Activated T-helper 1 cell treated with anti-CD3 and anti-CD28 coated beads, Interleukin-12 subunit alpha, Interleukin-12 subunit beta, Interleukin-2, Interleukin-4 antibody, amounts not matched to agents 30 ng/mL and 10 ng/mL and 1 ng/mL, durations not matched to agents 14 hours and 24 hours and 36 hours (primary cell): ENCODE measurements around the gene ZBTB12. TPM values are rescaled to one million over a fixed set of nuclear protein-coding genes. Genes with fewer than 3 reads are reported as not detected.

Experiments used
- DNase-seq: peaks from one replicate; pipeline ENCODE4 v3.0.0; 2021; ENCODE audit warnings: low spot score
- H3K27ac Mint-ChIP-seq: one replicate; pipeline ENCODE4 v1.8.0; 2021; ENCODE audit warnings: mild to moderate bottlenecking, mixed read lengths
- H3K27me3 Mint-ChIP-seq: one replicate; pipeline ENCODE4 v1.8.0; 2022; ENCODE audit warnings: mild to moderate bottlenecking, moderate library complexity, mixed read lengths; ENCODE audit not compliant: insufficient read depth
- H3K36me3 Mint-ChIP-seq: one replicate; pipeline ENCODE4 v1.8.0; 2021; ENCODE audit warnings: low read depth, mixed read lengths
- H3K4me1 Mint-ChIP-seq: one replicate; pipeline ENCODE4 v1.8.0; 2021; ENCODE audit warnings: low read depth, mixed read lengths
- H3K4me3 Mint-ChIP-seq: one replicate; pipeline ENCODE4 v1.8.0; 2021; ENCODE audit warnings: mild to moderate bottlenecking, moderate library complexity, mixed read lengths
- H3K9me3 Mint-ChIP-seq: one replicate; pipeline ENCODE4 v1.8.0; 2021; ENCODE audit warnings: mixed read lengths
- intact Hi-C: fragments of 100-400 bp; cut with micrococcal nuclease; formaldehyde crosslinking; loops from one replicate; pipeline ENCODE4 v1.15.1; 2024
- total RNA-seq: library from RNA; stranded (reverse); gene quantifications from 2 replicates; pipeline ENCODE4 v1.2.3, GENCODE V29; 2022

Gene ZBTB12
- total RNA-seq, 1 donor from 2014 or later, result 5.1 TPM

DNA sequence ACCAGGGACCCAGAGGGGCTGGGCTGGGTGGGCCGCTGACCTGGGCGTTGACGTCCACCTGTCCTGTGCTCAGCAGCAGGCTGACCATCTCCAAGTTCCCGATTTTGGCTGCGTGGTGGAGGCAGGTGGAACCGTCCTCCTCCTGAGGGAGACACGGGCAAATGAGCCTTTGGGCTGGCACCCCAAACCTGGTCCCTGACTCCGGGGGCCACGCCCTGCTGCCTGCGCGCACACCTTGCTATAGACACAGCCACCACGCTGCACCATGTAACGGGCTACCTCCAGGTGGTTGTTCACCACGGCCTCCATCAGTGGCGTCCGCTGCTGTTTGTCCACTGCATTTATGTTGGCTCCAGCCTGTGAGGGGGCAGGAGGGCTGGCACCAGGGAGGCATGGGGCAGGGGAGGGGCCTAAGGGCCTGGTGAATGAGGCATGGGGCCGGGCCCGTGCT is 15.3 kb downstream of the ZBTB12 start:
- intact Hi-C loops, result no loop called here
- peaks cover 23% of the 10 kb centered on the region for H3K36me3 Mint-ChIP-seq
- H3K27ac Mint-ChIP-seq, result no peak overlapping the region
- H3K4me3 Mint-ChIP-seq, result no peak overlapping the region
- DNase-seq, result no peak
- no peaks in the 10 kb centered on the region for H3K9me3 Mint-ChIP-seq
- no peaks in the 10 kb centered on the region for H3K27me3 Mint-ChIP-seq
- H3K4me1 Mint-ChIP-seq, result peaks cover 3% of the 10 kb centered on the region

DNA sequence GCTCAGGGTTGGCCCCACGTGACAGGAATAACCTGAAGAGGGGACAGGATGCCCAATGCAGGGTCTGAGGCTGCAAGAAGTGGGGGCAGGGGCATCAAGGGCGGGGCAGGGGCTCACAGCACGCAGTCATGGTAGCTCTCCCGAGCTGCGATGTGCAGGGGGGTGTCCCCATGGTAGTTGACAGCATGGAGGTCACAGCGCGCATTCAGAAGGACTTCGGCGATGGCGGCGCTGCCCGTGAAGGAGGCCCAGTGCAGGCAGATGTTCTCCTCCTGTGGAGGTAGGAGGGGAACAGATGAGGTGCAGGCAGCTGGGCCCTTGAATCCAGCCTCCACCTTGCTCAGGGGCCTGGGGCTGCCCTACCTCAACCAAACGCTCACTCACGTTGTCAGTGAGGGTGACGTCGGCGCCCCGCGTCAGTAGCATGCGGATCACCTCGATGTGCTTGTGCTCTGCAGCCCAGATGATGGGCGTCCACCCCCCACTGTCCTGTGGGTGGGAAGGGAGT is 17.3 kb downstream of the ZBTB12 start:
- intact Hi-C loops, result no loop called here
- DNase-seq, result no peak
- Mint-ChIP-seq H3K4me3 (no peak overlapping the region), H3K36me3 (peaks cover 20% of the 10 kb centered on the region), H3K4me1 (peaks cover 3% of the 10 kb centered on the region), H3K27ac (no peak overlapping the region), H3K9me3 (no peaks in the 10 kb centered on the region), H3K27me3 (no peaks in the 10 kb centered on the region)

DNA sequence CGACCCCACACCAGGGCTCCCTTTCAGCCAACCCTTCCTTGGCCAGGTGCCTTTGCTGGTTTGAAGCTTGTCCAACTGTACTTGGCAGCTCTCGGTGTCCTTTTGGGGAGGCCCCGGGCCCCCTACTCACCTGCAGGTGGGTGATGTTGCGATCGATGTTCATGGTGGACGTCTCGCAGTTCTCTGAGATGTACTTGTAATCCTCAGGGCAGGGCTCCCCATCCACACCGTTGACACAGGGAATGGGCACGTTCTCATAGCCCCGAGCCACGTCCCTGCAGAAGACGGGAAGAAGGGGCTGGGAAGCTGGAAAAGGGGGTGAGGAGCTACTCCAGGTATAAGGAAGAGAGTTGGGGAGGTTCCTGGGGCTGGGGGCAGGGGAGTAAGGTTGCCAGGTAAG is 18.2 kb downstream of the ZBTB12 start:
- Mint-ChIP-seq H3K27ac (no peak overlapping the region), H3K4me3 (no peak overlapping the region), H3K9me3 (no peaks in the 10 kb centered on the region), H3K27me3 (no peaks in the 10 kb centered on the region), H3K4me1 (no peaks in the 10 kb centered on the region), H3K36me3 (peaks cover 17% of the 10 kb centered on the region)
- intact Hi-C loops, result no loop called here
- DNase-seq, result no peak

GRCh38 chr6:31882344-31882743 is 19.5 kb downstream of the ZBTB12 start:
- H3K36me3 Mint-ChIP-seq, result peaks cover 14% of the 10 kb centered on the region
- DNase-seq, result no peak
- intact Hi-C loops, result no loop called here
- no peak overlapping the region for H3K27ac Mint-ChIP-seq
- no peak overlapping the region for H3K4me3 Mint-ChIP-seq
- H3K9me3 Mint-ChIP-seq, result no peaks in the 10 kb centered on the region
- no peaks in the 10 kb centered on the region for H3K4me1 Mint-ChIP-seq
- no peaks in the 10 kb centered on the region for H3K27me3 Mint-ChIP-seq

- Mint-ChIP-seq H3K27ac (peak overlapping the region; percentile 57), H3K4me3 (no peak overlapping the region), H3K9me3 (no peaks in the 10 kb centered on the region), H3K36me3 (peaks cover 11% of the 10 kb centered on the region), H3K27me3 (no peaks in the 10 kb centered on the region), H3K4me1 (no peaks in the 10 kb centered on the region)
- no peak for DNase-seq
- intact Hi-C loops, result no loop called here
Observed at GRCh38 chr6:31881136-31881859, 20.6 kb downstream of the ZBTB12 start.

DNA sequence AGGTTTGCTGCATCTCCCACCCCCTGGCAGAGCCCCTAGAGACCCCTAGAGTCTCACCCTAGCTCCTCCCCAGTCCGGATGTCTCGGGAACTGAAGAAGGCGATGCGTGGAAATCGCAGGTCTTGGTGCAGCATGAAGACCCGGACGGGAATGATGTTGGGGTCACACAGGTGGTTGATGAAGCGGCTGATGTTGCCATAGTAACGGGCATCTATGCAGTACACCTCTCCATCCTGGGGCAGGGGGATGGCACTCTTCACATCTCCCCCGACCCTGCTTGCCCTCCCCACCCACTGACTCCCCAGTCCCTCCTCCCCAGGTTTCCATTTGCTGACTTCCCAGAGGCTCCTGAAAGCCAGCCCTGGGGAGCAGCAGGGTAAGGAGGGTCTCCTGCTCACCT is 21.3 kb downstream of the ZBTB12 start:
- intact Hi-C loops, result no loop called here
- DNase-seq, result no peak
- H3K9me3 Mint-ChIP-seq, result no peaks in the 10 kb centered on the region
- H3K4me3 Mint-ChIP-seq, result no peak overlapping the region
- peaks cover 7% of the 10 kb centered on the region for H3K36me3 Mint-ChIP-seq
- H3K27ac Mint-ChIP-seq, result peak overlapping the region; percentile 57
- H3K4me1 Mint-ChIP-seq, result no peaks in the 10 kb centered on the region
- no peaks in the 10 kb centered on the region for H3K27me3 Mint-ChIP-seq

DNA sequence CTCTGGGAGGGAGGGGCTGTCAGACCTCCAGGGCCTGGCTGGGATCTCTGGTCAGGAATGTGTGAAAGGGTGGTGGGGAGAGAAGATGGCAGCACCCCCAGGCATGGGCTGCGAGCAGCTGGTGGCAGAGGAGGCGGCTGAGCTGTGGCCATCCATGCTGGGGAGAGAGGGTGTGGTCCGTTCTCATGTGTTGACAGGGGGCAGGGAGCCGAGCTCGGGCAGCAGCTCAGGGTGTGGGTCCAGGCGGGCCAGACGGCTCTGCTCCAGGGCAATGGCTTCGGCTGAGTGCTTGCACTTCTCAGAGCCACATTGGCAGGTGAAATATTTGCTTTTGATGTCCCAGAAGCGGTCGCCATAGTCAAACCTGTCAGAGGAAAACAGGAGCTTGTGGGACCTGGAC is 22.0 kb downstream of the ZBTB12 start:
- intact Hi-C loops, result no loop called here
- Mint-ChIP-seq H3K27me3 (no peaks in the 10 kb centered on the region), H3K4me3 (no peak overlapping the region), H3K4me1 (no peaks in the 10 kb centered on the region), H3K36me3 (peaks cover 7% of the 10 kb centered on the region), H3K9me3 (no peaks in the 10 kb centered on the region), H3K27ac (no peak overlapping the region)
- no peak for DNase-seq

DNA sequence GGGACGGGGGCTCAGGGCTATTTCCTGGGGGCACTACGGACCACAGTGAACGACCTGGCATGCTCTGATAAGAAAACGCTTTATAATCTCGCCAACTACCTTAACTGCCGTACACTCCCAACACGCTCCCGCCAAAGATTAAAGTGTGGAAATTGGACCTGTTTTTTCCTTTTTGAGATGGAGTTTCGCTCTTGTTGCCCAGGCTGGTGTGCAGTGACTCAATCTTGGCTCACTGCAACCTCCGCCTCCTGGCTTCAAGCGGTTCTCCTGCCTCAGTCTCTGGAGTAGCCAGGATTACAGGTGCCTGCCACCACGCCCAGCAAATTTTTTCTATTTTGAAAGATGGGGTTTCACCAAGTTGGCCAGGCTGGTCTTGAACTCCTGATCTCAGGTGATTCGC is 22.7 kb downstream of the ZBTB12 start:
- H3K4me1 Mint-ChIP-seq, result peaks cover 3% of the 10 kb centered on the region
- H3K27me3 Mint-ChIP-seq, result no peaks in the 10 kb centered on the region
- H3K9me3 Mint-ChIP-seq, result no peaks in the 10 kb centered on the region

DNA sequence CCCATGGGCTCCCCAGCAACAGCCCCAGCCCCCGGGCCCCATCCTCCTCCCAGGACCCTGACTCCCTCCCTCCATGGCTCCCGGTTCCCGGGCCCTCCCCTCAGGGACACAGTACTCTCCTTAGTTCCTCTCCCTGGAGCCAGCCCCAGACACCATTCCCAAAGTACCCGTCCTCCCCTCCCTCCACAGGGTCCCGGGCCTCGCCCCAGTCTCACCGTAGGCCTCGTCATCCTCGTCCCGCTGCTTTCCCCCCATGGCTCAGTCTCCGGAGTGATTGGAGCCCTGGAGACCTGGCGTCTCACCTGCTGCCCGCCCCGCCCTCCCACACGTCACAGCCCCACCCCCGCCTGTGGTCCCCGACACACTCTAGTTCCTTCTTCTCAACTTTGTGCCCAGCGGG is 23.2 kb downstream of the ZBTB12 start, which contains the start of gene SLC44A4:
Gene SLC44A4, minus strand, starts transcription at position 272 of the 400 bp plus-strand sequence. Its CDS starts 17 bp downstream, at position 255.
- H3K9me3 Mint-ChIP-seq, result no peaks in the 10 kb centered on the region
- intact Hi-C loops, result no loop called here
- peaks cover 4% of the 10 kb centered on the region for H3K4me1 Mint-ChIP-seq
- no peaks in the 10 kb centered on the region for H3K27me3 Mint-ChIP-seq
- H3K36me3 Mint-ChIP-seq, result peaks cover 7% of the 10 kb centered on the region
- H3K4me3 Mint-ChIP-seq, result no peak within 1 kb of the TSS
- no peak for DNase-seq
- no peak within 1 kb of the TSS for H3K27ac Mint-ChIP-seq

More for the DNA sequence above, 22.7 kb downstream of the ZBTB12 start:
- intact Hi-C loops, result no loop called here
- DNase-seq, result no peak
- Mint-ChIP-seq H3K27ac (no peak overlapping the region), H3K36me3 (peaks cover 7% of the 10 kb centered on the region), H3K4me3 (no peak overlapping the region)

DNA sequence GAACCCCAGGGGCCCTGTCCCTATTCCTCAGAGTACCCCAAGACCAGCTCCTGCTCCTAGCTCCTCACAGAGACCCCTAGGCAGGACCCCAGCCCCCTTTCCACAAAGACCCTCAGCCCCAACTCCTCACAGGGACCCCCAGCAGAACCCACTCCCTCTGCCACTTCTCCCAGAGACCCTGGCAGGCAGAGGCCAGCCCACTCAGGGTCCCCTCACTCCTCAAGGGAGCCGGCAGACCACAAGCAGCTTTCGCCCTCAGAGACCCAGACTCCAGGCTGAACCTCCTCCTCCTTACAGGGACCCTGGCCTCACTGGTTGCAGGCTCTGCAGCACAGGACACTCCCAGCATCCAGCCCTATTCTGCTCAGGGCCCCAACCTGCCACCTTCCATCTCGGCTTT is 23.7 kb downstream of the ZBTB12 start:
- Mint-ChIP-seq H3K27ac (no peak overlapping the region), H3K4me1 (peaks cover 4% of the 10 kb centered on the region), H3K4me3 (no peak overlapping the region), H3K27me3 (no peaks in the 10 kb centered on the region), H3K9me3 (no peaks in the 10 kb centered on the region), H3K36me3 (peaks cover 7% of the 10 kb centered on the region)
- intact Hi-C loops, result no loop called here
- no peak for DNase-seq

GRCh38 chr6:31877651-31878161 is 24.2 kb downstream of the ZBTB12 start:
- Mint-ChIP-seq H3K27ac (no peak overlapping the region), H3K9me3 (no peaks in the 10 kb centered on the region), H3K27me3 (no peaks in the 10 kb centered on the region), H3K4me3 (no peak overlapping the region), H3K36me3 (peaks cover 7% of the 10 kb centered on the region), H3K4me1 (peaks cover 4% of the 10 kb centered on the region)
- intact Hi-C loops, result no loop called here
- DNase-seq, result no peak

DNA sequence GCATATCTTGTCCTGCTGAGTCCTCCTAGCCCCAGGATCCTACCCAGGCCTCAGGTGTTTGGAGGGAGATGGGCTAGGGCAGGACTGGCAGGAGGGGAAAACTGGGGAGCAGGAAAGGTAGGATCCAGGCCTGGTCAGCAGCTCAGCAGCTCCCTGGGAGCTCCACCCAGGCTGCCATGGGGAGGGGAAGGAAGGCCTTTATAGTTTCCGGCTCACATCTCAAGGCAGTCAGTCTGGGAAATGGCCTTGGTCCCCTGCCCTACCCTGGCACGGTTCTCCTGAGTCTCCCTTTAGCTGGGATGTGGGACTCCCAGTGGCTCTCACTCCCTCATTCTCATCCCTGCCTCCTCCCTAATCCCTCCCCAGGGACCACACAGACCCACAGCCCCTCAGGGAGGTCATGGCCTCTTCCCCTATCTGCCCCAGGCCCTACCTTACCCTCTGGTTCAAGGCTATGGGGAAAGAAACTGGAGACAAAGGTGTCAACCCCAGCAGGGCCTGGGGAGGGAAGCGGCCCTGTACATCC is 24.7 kb downstream of the ZBTB12 start:
- Mint-ChIP-seq H3K4me1 (peaks cover 4% of the 10 kb centered on the region), H3K36me3 (peaks cover 7% of the 10 kb centered on the region), H3K27ac (no peak overlapping the region), H3K27me3 (no peaks in the 10 kb centered on the region), H3K4me3 (no peak overlapping the region), H3K9me3 (no peaks in the 10 kb centered on the region)
- intact Hi-C loops, result no loop called here
- no peak for DNase-seq

DNA sequence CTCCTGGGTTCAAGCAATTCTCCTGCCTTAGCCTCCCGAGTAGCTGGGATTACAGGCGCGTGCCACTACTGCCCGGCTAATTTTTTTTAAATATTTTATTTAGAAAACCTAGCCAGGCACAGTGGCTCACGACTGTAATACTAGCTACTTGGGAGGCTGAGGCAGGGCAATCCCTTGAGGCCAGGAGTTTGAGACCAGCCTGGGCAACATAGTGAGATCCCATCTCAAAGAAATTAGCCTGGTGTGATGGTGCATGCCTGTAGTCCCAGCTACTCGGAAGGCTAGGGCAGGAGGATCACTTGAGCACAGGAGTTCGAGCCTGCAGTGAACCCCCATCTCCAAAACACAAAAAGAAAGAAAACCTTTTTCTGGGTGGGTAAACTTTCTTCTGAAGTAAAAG is 25.5 kb downstream of the ZBTB12 start:
- no peak overlapping the region for H3K27ac Mint-ChIP-seq
- H3K4me3 Mint-ChIP-seq, result no peak overlapping the region
- peaks cover 5% of the 10 kb centered on the region for H3K36me3 Mint-ChIP-seq
- H3K4me1 Mint-ChIP-seq, result peaks cover 4% of the 10 kb centered on the region
- intact Hi-C loops, result no loop called here
- no peak for DNase-seq
- no peaks in the 10 kb centered on the region for H3K9me3 Mint-ChIP-seq
- H3K27me3 Mint-ChIP-seq, result peaks cover 2% of the 10 kb centered on the region
